Hepatocyte (in vitro differentiated cells): Measurements from ENCODE around the gene RXRA.

Source experiments
- CTCF ChIP-seq: fragments of 200-600 bp; sonication (generic); IDR thresholded peaks from 2 replicates; pipeline ENCODE4 v1.5.1; 2016; ENCODE audit warnings: antibody characterized with exemption, mild to moderate bottlenecking; ENCODE audit not compliant: poor library complexity
- EZH2 ChIP-seq: fragments of 200-600 bp; sonication (generic); IDR thresholded peaks from 2 replicates; pipeline ENCODE4 v1.6.1; 2016; ENCODE audit warnings: antibody characterized with exemption, mild to moderate bottlenecking, borderline replicate concordance
- EZH2phosphoT487 ChIP-seq: fragments of 200-600 bp; sonication (generic); IDR thresholded peaks from one replicate; pipeline ENCODE4 v1.6.1; 2018; ENCODE audit warnings: antibody characterized with exemption, mild to moderate bottlenecking, low read depth, moderate library complexity; ENCODE audit not compliant: unreplicated experiment, severe bottlenecking

DNA sequence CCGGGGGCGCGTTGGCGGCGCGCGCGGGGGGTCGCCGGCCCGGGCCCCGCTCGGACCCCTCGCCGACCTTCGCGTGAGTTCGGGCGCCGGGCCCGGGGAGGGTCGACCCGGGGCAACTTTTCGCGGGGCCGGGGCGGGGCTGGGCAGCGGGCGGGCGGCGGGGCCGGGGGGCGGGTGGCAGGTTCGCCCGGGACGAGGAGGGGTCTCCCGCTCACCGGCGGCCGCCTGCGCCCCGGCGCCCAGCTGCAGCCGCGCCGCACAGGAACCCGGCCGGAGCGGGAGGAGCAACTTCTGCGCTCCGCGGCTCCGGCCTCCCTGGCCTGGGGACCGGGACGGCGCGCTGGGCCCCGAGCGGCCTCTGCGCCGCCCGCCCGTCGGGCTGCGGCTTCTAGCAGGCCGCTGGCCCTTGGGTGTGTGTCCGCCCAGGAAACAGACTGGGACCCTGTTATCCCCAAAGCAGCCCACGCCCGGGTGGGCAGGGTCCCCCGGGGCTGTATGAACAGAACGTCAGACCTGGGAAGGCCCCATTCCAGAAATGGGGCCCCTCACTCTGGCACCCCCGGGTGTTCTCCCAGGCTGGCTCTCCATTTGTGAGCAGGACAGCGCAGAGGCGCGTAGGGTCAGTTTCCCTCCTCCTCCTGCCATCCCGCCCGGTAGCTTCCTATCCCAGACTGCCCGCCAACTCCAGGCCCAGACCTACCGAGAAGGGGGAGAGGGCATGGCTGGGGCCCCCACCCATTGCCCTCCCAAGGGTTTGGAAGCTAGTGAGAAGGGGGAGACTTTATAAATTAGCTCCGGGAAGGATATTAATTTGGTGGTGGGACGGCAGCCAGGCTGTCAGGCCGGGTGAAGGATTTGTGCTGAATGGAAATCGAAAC is 708 bp downstream of the RXRA start:
- no peak for TF ChIP-seq CTCF
- no peak for TF ChIP-seq EZH2phosphoT487
- TF ChIP-seq EZH2, result no peak
